Prostate gland (tissue), 2 donors: Measurements from ENCODE around the gene KXD1. TPM values are rescaled to one million over a fixed set of nuclear protein-coding genes. Genes with fewer than 3 reads are reported as not detected.

Experiments used
- DNase-seq: peaks from one replicate; pipeline ENCODE4 v3.0.0-alpha.2; 2019; ENCODE audit warnings: low spot score
- H3K27ac ChIP-seq, 2 donors: fragments of 200-600 bp; sonication (generic); 2 replicates each; pipeline ENCODE4 v1.5.1; 2017 to 2019
- H3K27me3 ChIP-seq: fragments of 200-600 bp; sonication (generic); replicated peaks from 2 replicates; pipeline ENCODE4 v1.5.1; 2019; ENCODE audit not compliant: insufficient read depth
- H3K36me3 ChIP-seq, 2 donors: fragments of 200-600 bp; sonication (generic); 1 replicate in 1 of 2; 2 replicates in 1 of 2; pipeline versions ENCODE4 v1.5.1 to v1.8.1; 2017 to 2019
- H3K4me1 ChIP-seq: fragments of 200-600 bp; sonication (generic); replicated peaks from 2 replicates; pipeline ENCODE4 v1.5.1; 2019
- H3K4me3 ChIP-seq, 2 donors: fragments of 200-600 bp; sonication (generic); 2 replicates each; pipeline ENCODE4 v1.5.1; 2017 to 2019
- H3K9me3 ChIP-seq: fragments of 200-600 bp; sonication (generic); 2 replicates; pipeline ENCODE4 v1.5.1; 2017
- POLR2A ChIP-seq: fragments of 450-650 bp; IDR thresholded peaks from one replicate; pipeline ENCODE4 v1.6.1; 2016; ENCODE audit warnings: antibody characterized with exemption, mild to moderate bottlenecking
- POLR2AphosphoS5 ChIP-seq: sonication (generic); formaldehyde crosslinking; IDR thresholded peaks from one replicate; pipeline ENCODE4 v1.6.1; 2017; ENCODE audit warnings: antibody characterized with exemption
- WGBS: methylation state at CpG from one replicate; pipeline ENCODE4 v1.1.5; 2018; 5-methylcytosine and 5-hydroxymethylcytosine counted together
- intact Hi-C: fragments of 100-400 bp; cut with DNase I; formaldehyde crosslinking; loops from one replicate; pipeline ENCODE4 v1.14.2; 2022
- total RNA-seq, 2 donors: library from RNA; depleted of rRNA; stranded (reverse); fragments of >200 nt; gene quantifications; one replicate each; pipeline ENCODE4 v1.1.0, GENCODE V29; 2016
- TF ChIP-seq, protein P1 (sequence below), 4 experiments: fragments of 200-600 bp in 2 of 4; fragments of 450-650 bp in 2 of 4; sonication (generic) in 2 of 4; IDR thresholded peaks; 1 replicate in 3 of 4; 2 replicates in 1 of 4; pipeline ENCODE4 v1.5.1; 2016 to 2019; ENCODE audit warnings: antibody characterized with exemption in 4 of 4, mild to moderate bottlenecking in 2 of 4, moderate library complexity in 2 of 4

Gene KXD1
- total RNA-seq, 2 donors from 2014 or later = 115 to 130 TPM

GRCh38 chr19:18523841-18524240, 33.8 kb upstream of the KXD1 start:
- no peak for TF ChIP-seq POLR2A
- TF ChIP-seq, protein P1, sequence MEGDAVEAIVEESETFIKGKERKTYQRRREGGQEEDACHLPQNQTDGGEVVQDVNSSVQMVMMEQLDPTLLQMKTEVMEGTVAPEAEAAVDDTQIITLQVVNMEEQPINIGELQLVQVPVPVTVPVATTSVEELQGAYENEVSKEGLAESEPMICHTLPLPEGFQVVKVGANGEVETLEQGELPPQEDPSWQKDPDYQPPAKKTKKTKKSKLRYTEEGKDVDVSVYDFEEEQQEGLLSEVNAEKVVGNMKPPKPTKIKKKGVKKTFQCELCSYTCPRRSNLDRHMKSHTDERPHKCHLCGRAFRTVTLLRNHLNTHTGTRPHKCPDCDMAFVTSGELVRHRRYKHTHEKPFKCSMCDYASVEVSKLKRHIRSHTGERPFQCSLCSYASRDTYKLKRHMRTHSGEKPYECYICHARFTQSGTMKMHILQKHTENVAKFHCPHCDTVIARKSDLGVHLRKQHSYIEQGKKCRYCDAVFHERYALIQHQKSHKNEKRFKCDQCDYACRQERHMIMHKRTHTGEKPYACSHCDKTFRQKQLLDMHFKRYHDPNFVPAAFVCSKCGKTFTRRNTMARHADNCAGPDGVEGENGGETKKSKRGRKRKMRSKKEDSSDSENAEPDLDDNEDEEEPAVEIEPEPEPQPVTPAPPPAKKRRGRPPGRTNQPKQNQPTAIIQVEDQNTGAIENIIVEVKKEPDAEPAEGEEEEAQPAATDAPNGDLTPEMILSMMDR (IDR thresholded peaks at IDR 0.05) = no peak
- TF ChIP-seq POLR2AphosphoS5 = no peak
- no peaks in the 10 kb centered on the region for H3K36me3 ChIP-seq
- intact Hi-C loops = loop anchor here (5.0 kb wide), 2 partner anchors 33 to 67 kb away; partner anchors contain the start of gene KXD1

GRCh38 chr19:18526316-18526715, 31.4 kb upstream of the KXD1 start:
- DNase-seq = no peak
- TF ChIP-seq, protein P1 (IDR thresholded peaks at IDR 0.05) = no peak
- no peak for TF ChIP-seq POLR2AphosphoS5
- Histone ChIP-seq H3K4me1 (no peaks in the 10 kb centered on the region), H3K36me3 (no peaks in the 10 kb centered on the region), H3K4me3 (no peak overlapping the region), H3K9me3 (no peaks in the 10 kb centered on the region), H3K27me3 (no peaks in the 10 kb centered on the region), H3K27ac (no peak overlapping the region)
- WGBS = 83% methylated on average over 9 of the region's 9 CpGs
- intact Hi-C loops = no loop called here

More at GRCh38 chr19:18523841-18524240, 33.8 kb upstream of the KXD1 start:
- 91% methylated on average over 9 of the region's 9 CpGs for WGBS
- Histone ChIP-seq H3K4me1 (no peaks in the 10 kb centered on the region), H3K9me3 (no peaks in the 10 kb centered on the region), H3K27ac (no peak overlapping the region), H3K4me3 (no peak overlapping the region), H3K27me3 (no peaks in the 10 kb centered on the region)
- DNase-seq = no peak

GRCh38 chr19:18529782-18530181, 27.9 kb upstream of the KXD1 start:
- H3K4me1 ChIP-seq = no peaks in the 10 kb centered on the region
- no peaks in the 10 kb centered on the region for H3K9me3 ChIP-seq
- no peak overlapping the region for H3K4me3 ChIP-seq
- no peak for TF ChIP-seq POLR2AphosphoS5
- no peak for TF ChIP-seq POLR2A
- TF ChIP-seq, protein P1 (IDR thresholded peaks at IDR 0.05) = no peak
- no peak for DNase-seq
- peaks cover 4 to 9% of the 10 kb centered on the region in 2 donors for H3K36me3 ChIP-seq
- H3K27ac ChIP-seq = no peak overlapping the region
- WGBS = 64% methylated on average over 7 of the region's 7 CpGs
- no peaks in the 10 kb centered on the region for H3K27me3 ChIP-seq
- intact Hi-C loops = no loop called here

DNA sequence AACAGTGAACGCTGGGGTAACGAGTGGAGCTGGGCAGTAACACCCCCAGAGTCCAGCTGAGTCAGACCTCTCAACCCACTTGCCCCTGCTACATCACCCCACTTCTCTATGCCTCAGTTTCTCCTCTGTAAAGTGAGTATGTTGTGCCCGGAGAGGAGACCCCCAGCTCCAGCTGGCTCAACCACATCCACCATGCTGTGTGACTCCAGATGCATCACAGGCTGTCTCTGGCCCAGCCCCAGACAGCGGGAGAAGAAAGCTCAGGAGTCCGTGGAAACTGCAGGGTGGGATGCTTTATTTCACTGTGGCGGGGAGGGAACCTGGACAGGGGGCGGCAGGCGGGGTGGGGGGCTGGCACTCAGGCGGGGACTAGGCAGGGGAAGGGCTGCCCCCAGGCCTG, 26.2 kb upstream of the KXD1 start:
- Histone ChIP-seq H3K27me3 (no peaks in the 10 kb centered on the region), H3K4me3 (no peak overlapping the region), H3K27ac (no peak overlapping the region), H3K36me3 (peaks cover 4 to 9% of the 10 kb centered on the region in 2 donors), H3K4me1 (no peaks in the 10 kb centered on the region), H3K9me3 (no peaks in the 10 kb centered on the region)
- TF ChIP-seq, protein P1 (IDR thresholded peaks at IDR 0.05) = no peak
- TF ChIP-seq POLR2AphosphoS5 (no peak), POLR2A (no peak)
- DNase-seq = no peak
- WGBS = 93% methylated on average over 9 of the region's 9 CpGs
- intact Hi-C loops = no loop called here

- intact Hi-C loops = no loop called here
Measured at GRCh38 chr19:18532168-18532890, 25.3 kb upstream of the KXD1 start.

More at GRCh38 chr19:18532168-18532890, 25.3 kb upstream of the KXD1 start:
- H3K27ac ChIP-seq = no peak overlapping the region
- peaks cover 8 to 9% of the 10 kb centered on the region in 2 donors for H3K36me3 ChIP-seq
- no peak for DNase-seq
- WGBS = 95% methylated on average over 22 of the region's 22 CpGs
- no peak overlapping the region for H3K4me3 ChIP-seq
- H3K4me1 ChIP-seq = no peaks in the 10 kb centered on the region
- no peaks in the 10 kb centered on the region for H3K9me3 ChIP-seq
- TF ChIP-seq POLR2A = no peak
- TF ChIP-seq, protein P1 (IDR thresholded peaks at IDR 0.05) = no peak
- no peak for TF ChIP-seq POLR2AphosphoS5
- H3K27me3 ChIP-seq = no peaks in the 10 kb centered on the region
